ENCODE measurements around the gene MTCL1. TPM values are rescaled to one million over a fixed set of nuclear protein-coding genes. Genes with fewer than 3 reads are reported as not detected.

The MTCL1 gene
- total and polyA plus RNA-seq, 3 experiments from 2014 or later = 1.0 to 1.1 TPM; not detected in 1

- no peak overlapping the region for H3K4me3 Mint-ChIP-seq
- peaks cover 6 to 19% of the 10 kb centered on the region in 2 donors for H3K27me3 Mint-ChIP-seq
- Histone ChIP-seq H3K4me1 (ENCODE audit: insufficient read depth, low read length) (no peaks in the 10 kb centered on the region), H3K27me3 (ENCODE audit: insufficient read depth, low read length, poor library complexity, severe bottlenecking) (no peaks in the 10 kb centered on the region), H3K4me3 (ENCODE audit: low read length) (no peak overlapping the region), H3K27ac (ENCODE audit: low read depth, low read length) (no peak overlapping the region), H3K9me3 (ENCODE audit: low read length) (no peaks in the 10 kb centered on the region), H3K36me3 (ENCODE audit: insufficient read depth, low read length) (no peaks in the 10 kb centered on the region)
- H3K9me3 Mint-ChIP-seq = no peaks in the 10 kb centered on the region
- H3K27ac Mint-ChIP-seq = no peak overlapping the region
- ChIA-PET POLR2A (no interaction called here), CTCF (interaction anchor here (1.9 to 2.5 kb wide), 2 partner anchors 10 to 293 kb away, joined by 6 to 35 read pairs; no protein-coding TSS in a partner anchor)
- no peak for DNase-seq
- H3K36me3 Mint-ChIP-seq = peaks cover 0 to 3% (median 0%) of the 10 kb centered on the region in 3 donors
- no peaks in the 10 kb centered on the region for H3K4me1 Mint-ChIP-seq
These were observed 10.5 kb upstream of the MTCL1 start for GRCh38 chr18:8694891-8695290.

DNA sequence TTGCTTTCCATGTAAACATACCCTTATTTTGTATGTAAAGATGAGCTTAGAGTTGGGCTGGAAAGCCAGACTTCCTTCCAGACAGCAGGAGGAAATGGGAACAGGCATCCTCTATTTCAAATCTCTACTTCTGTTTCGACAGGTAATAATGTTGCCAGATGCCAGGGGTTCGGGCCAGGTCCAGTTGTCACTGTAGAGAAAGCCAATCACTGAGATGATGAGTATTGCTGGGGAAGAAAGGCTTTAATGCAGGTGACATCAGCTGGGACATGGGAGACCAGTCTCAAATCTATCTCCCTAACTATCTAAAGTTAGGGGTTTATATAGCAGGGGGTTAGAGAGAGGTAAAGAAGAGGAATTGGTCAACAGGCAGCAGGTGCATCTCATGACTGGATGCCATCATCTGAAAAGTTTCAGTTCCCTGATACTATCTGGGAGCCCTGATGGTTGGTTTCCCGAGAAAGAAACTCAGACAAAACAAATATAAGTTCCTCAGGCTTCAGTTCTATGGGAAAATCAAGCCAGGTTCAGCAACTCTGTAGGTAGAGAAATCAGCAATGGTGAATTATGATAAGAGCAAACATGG is 9.3 kb upstream of the MTCL1 start:
- Histone ChIP-seq H3K9me3 (ENCODE audit: low read length) (no peaks in the 10 kb centered on the region), H3K27ac (ENCODE audit: low read depth, low read length) (no peak overlapping the region), H3K4me3 (ENCODE audit: low read length) (no peak overlapping the region), H3K4me1 (ENCODE audit: insufficient read depth, low read length) (no peaks in the 10 kb centered on the region), H3K36me3 (ENCODE audit: insufficient read depth, low read length) (no peaks in the 10 kb centered on the region), H3K27me3 (ENCODE audit: insufficient read depth, low read length, poor library complexity, severe bottlenecking) (no peaks in the 10 kb centered on the region)
- ChIA-PET CTCF (interaction anchor here (0.6 to 2.5 kb wide), 11 partner anchors 8 to 780 kb away, joined by 3 to 35 read pairs (median 6); no protein-coding TSS in a partner anchor), POLR2A (interaction anchor here (0.6 kb wide), 1 partner anchor 79 kb away, joined by 7 read pairs; no protein-coding TSS in a partner anchor)
- no peaks in the 10 kb centered on the region for H3K9me3 Mint-ChIP-seq
- peaks cover 10 to 24% of the 10 kb centered on the region in 2 donors for H3K27me3 Mint-ChIP-seq
- H3K36me3 Mint-ChIP-seq = peaks cover 0 to 3% (median 0%) of the 10 kb centered on the region in 3 donors
- H3K27ac Mint-ChIP-seq = no peak overlapping the region
- no peak overlapping the region for H3K4me3 Mint-ChIP-seq
- no peaks in the 10 kb centered on the region for H3K4me1 Mint-ChIP-seq
- no peak for DNase-seq

DNA sequence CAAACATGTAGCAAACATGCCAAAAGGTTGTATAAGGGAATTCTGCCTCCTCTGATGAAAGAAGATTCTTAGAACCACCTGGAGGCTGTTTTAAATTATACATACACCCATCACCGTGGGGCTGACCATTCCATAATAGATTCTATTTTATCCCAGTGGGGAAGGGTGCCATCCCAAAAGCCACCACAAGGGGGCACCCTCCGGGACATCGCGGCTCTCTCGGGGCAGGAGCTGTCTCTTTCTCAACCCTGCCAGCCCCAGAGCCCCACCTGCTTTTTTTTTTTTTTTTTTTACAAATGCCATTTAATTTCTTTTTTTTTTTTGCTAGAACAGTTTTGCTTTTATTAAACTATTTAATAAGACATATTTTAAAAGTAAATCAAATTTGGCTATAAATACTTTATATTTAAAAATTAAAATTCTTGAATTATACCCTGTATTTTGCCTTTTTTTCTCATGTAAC is 8.6 kb upstream of the MTCL1 start:
- Mint-ChIP-seq H3K4me1 (no peaks in the 10 kb centered on the region), H3K4me3 (no peak overlapping the region), H3K27ac (no peak overlapping the region), H3K9me3 (no peaks in the 10 kb centered on the region), H3K27me3 (peaks cover 13 to 26% of the 10 kb centered on the region in 2 donors), H3K36me3 (peaks cover 0 to 3% (median 0%) of the 10 kb centered on the region in 3 donors)
- no peaks in the 10 kb centered on the region for H3K4me1 ChIP-seq (ENCODE audit: insufficient read depth, low read length)
- H3K27me3 ChIP-seq (ENCODE audit: insufficient read depth, low read length, poor library complexity, severe bottlenecking) = peaks cover 5% of the 10 kb centered on the region
- H3K4me3 ChIP-seq (ENCODE audit: low read length) = no peak overlapping the region
- H3K27ac ChIP-seq (ENCODE audit: low read depth, low read length) = no peak overlapping the region
- H3K36me3 ChIP-seq (ENCODE audit: insufficient read depth, low read length) = no peaks in the 10 kb centered on the region
- peak; percentile 56 to 76 (median 69) for DNase-seq
- no peaks in the 10 kb centered on the region for H3K9me3 ChIP-seq (ENCODE audit: low read length)
- ChIA-PET POLR2A (interaction anchor here (0.6 kb wide), 1 partner anchor 78 kb away, joined by 7 read pairs; no protein-coding TSS in a partner anchor), CTCF (interaction anchor here (0.6 to 2.5 kb wide), 12 partner anchors 9 to 780 kb away, joined by 3 to 35 read pairs (median 4); no protein-coding TSS in a partner anchor)

- Histone ChIP-seq H3K4me3 (ENCODE audit: low read length) (no peak overlapping the region), H3K27ac (ENCODE audit: low read depth, low read length) (no peak overlapping the region), H3K27me3 (ENCODE audit: insufficient read depth, low read length, poor library complexity, severe bottlenecking) (peaks cover 20% of the 10 kb centered on the region), H3K9me3 (ENCODE audit: low read length) (no peaks in the 10 kb centered on the region), H3K4me1 (ENCODE audit: insufficient read depth, low read length) (peaks cover 5% of the 10 kb centered on the region), H3K36me3 (ENCODE audit: insufficient read depth, low read length) (no peaks in the 10 kb centered on the region)
- Mint-ChIP-seq H3K4me1 (peaks cover 3 to 10% (median 4%) of the 10 kb centered on the region in 3 donors), H3K27ac (no peak overlapping the region), H3K36me3 (peaks cover 0 to 3% (median 0%) of the 10 kb centered on the region in 3 donors), H3K27me3 (peaks cover 23 to 48% of the 10 kb centered on the region in 2 donors), H3K4me3 (no peak overlapping the region), H3K9me3 (no peaks in the 10 kb centered on the region)
- CTCF ChIA-PET = interaction anchor here (1.1 kb wide), 1 partner anchor 14 kb away, joined by 3 read pairs; no protein-coding TSS in a partner anchor
- no peak for DNase-seq
- POLR2A ChIA-PET = no interaction called here
These were observed 6.2 kb upstream of the MTCL1 start for GRCh38 chr18:8699126-8699525.

DNA sequence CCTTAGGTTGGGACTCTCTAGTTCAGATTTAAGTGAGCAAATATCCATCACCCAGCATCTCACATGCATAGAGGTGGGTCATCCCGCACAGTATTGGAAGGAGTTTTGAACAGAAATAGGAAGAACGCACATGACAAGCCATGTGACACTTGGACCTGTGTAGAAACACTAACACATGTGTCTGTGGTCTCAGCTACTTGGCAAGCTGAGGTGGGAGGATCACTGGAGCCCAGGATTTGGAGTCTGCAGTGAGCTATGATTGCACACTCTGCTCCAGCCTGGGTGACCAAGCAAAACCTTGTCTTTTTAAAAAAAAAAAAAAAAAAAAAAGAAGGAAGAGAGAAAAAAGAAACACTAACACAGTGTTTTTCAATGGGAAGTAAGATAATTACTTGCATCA is 5.4 kb upstream of the MTCL1 start:
- H3K27ac ChIP-seq (ENCODE audit: low read depth, low read length) = no peak overlapping the region
- Mint-ChIP-seq H3K36me3 (peaks cover 0 to 3% (median 0%) of the 10 kb centered on the region in 3 donors), H3K9me3 (no peaks in the 10 kb centered on the region), H3K27ac (no peak overlapping the region), H3K4me1 (peaks cover 8 to 17% (median 9%) of the 10 kb centered on the region in 3 donors), H3K4me3 (no peak overlapping the region), H3K27me3 (peaks cover 23 to 49% of the 10 kb centered on the region in 2 donors)
- no peaks in the 10 kb centered on the region for H3K9me3 ChIP-seq (ENCODE audit: low read length)
- peaks cover 20% of the 10 kb centered on the region for H3K27me3 ChIP-seq (ENCODE audit: insufficient read depth, low read length, poor library complexity, severe bottlenecking)
- CTCF ChIA-PET = interaction anchor here (1.7 kb wide), 1 partner anchor 287 kb away, joined by 8 read pairs; no protein-coding TSS in a partner anchor
- DNase-seq = no peak
- H3K4me3 ChIP-seq (ENCODE audit: low read length) = no peak overlapping the region
- peaks cover 9% of the 10 kb centered on the region for H3K4me1 ChIP-seq (ENCODE audit: insufficient read depth, low read length)
- H3K36me3 ChIP-seq (ENCODE audit: insufficient read depth, low read length) = no peaks in the 10 kb centered on the region
- POLR2A ChIA-PET = no interaction called here

- no peak for DNase-seq
- Mint-ChIP-seq H3K27ac (no peak overlapping the region), H3K4me3 (peak overlapping the region in 1 of 7 donors; percentile 1), H3K9me3 (peaks cover 0 to under 1% (median 0%) of the 10 kb centered on the region in 5 donors), H3K27me3 (peaks cover 24 to 50% of the 10 kb centered on the region in 2 donors), H3K36me3 (peaks cover 0 to 3% (median 0%) of the 10 kb centered on the region in 3 donors), H3K4me1 (peaks cover 9 to 18% (median 10%) of the 10 kb centered on the region in 3 donors)
- Histone ChIP-seq H3K4me1 (ENCODE audit: insufficient read depth, low read length) (peaks cover 13% of the 10 kb centered on the region), H3K27ac (ENCODE audit: low read depth, low read length) (no peak overlapping the region), H3K27me3 (ENCODE audit: insufficient read depth, low read length, poor library complexity, severe bottlenecking) (peaks cover 20% of the 10 kb centered on the region), H3K9me3 (ENCODE audit: low read length) (no peaks in the 10 kb centered on the region), H3K4me3 (ENCODE audit: low read length) (no peak overlapping the region), H3K36me3 (ENCODE audit: insufficient read depth, low read length) (no peaks in the 10 kb centered on the region)
- ChIA-PET CTCF (no interaction called here), POLR2A (no interaction called here)
These were observed 3.7 kb upstream of the MTCL1 start for GRCh38 chr18:8701546-8702118.

DNA sequence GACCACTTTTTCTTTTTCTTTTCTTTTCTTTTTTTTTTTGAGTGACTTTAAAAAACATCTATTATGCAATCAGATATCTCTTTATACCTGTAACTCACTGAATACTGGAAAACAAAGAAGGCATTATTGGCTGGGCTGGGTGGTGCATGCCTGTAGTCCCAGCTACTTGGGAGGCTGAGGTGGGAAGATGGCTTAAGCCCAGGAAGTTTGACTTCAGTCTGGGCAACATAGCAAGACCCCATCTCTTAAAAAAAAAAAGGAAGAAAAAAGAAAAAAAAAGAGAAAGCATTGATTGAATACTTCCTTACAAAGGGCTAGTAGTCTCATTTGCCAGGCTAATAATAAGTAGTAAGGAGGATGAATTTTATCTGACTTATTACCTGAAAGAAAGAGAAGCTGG is 2.7 kb upstream of the MTCL1 start:
- Histone ChIP-seq H3K9me3 (ENCODE audit: low read length) (no peaks in the 10 kb centered on the region), H3K36me3 (ENCODE audit: insufficient read depth, low read length) (no peaks in the 10 kb centered on the region), H3K27ac (ENCODE audit: low read depth, low read length) (no peak overlapping the region), H3K4me3 (ENCODE audit: low read length) (no peak overlapping the region), H3K4me1 (ENCODE audit: insufficient read depth, low read length) (peaks cover 19% of the 10 kb centered on the region), H3K27me3 (ENCODE audit: insufficient read depth, low read length, poor library complexity, severe bottlenecking) (peaks cover 29% of the 10 kb centered on the region)
- H3K4me1 Mint-ChIP-seq = peaks cover 14 to 26% (median 19%) of the 10 kb centered on the region in 3 donors
- peaks cover 0 to 3% (median 3%) of the 10 kb centered on the region in 3 donors for H3K36me3 Mint-ChIP-seq
- ChIA-PET POLR2A (no interaction called here), CTCF (interaction anchor here (0.7 to 1.2 kb wide), 2 partner anchors 141 to 285 kb away, joined by 3 read pairs; no protein-coding TSS in a partner anchor)
- peaks cover 0 to 3% (median 0%) of the 10 kb centered on the region in 5 donors for H3K9me3 Mint-ChIP-seq
- H3K27me3 Mint-ChIP-seq = peaks cover 29 to 60% of the 10 kb centered on the region in 2 donors
- H3K27ac Mint-ChIP-seq = peak overlapping the region in 2 of 8 donors; percentile 27 to 37
- no peak for DNase-seq
- peak overlapping the region in 1 of 7 donors; percentile 82 for H3K4me3 Mint-ChIP-seq
